GM23338 (cell line): Measurements from ENCODE around the gene MOK. TPM values are rescaled to one million over a fixed set of nuclear protein-coding genes. Genes with fewer than 3 reads are reported as not detected.

Experiments used
- ATAC-seq: fragments of 200-7000 bp; cut with Tn5 transposase; 3 replicates; pipeline ENCODE4 v1.9.1; 2020
- DNase-seq: peaks from one replicate; pipeline ENCODE4 v3.0.0-alpha.2; 2015; ENCODE audit warnings: low spot score
- H2AFZ ChIP-seq: fragments of 200-600 bp; sonication (generic); 2 replicates; pipeline ENCODE4 v1.8.0; 2016; ENCODE audit warnings: antibody characterized with exemption, mild to moderate bottlenecking, moderate library complexity
- H3F3A ChIP-seq: fragments of 200-600 bp; sonication (generic); replicated peaks from 2 replicates; pipeline ENCODE4 v1.8.0; 2017; ENCODE audit warnings: antibody characterized with exemption, mixed run types, low read depth
- H3K27ac ChIP-seq: fragments of 200-600 bp; sonication (generic); 2 replicates; pipeline ENCODE4 v1.6.1; 2016; ENCODE audit warnings: low read depth
- H3K27me3 ChIP-seq: fragments of 200-600 bp; sonication (generic); 2 replicates; pipeline ENCODE4 v1.8.0; 2016; ENCODE audit warnings: mild to moderate bottlenecking, mixed run types, moderate library complexity; ENCODE audit not compliant: insufficient read depth
- H3K36me3 ChIP-seq: fragments of 200-600 bp; sonication (generic); 2 replicates; pipeline ENCODE4 v1.8.0; 2016; ENCODE audit warnings: mild to moderate bottlenecking; ENCODE audit not compliant: insufficient read depth
- H3K4me1 ChIP-seq: fragments of 200-600 bp; sonication (generic); 2 replicates; pipeline ENCODE4 v1.8.0; 2016; ENCODE audit warnings: mild to moderate bottlenecking, moderate library complexity; ENCODE audit not compliant: insufficient read depth
- H3K4me2 ChIP-seq: fragments of 200-600 bp; sonication (generic); 2 replicates; pipeline ENCODE4 v1.7.1; 2017; ENCODE audit warnings: mixed run types
- H3K4me3 ChIP-seq: fragments of 200-600 bp; sonication (generic); 2 replicates; pipeline ENCODE4 v1.6.1; 2016; ENCODE audit warnings: mixed run types
- H3K79me2 ChIP-seq: fragments of 200-600 bp; sonication (generic); replicated peaks from 2 replicates; pipeline ENCODE4 v1.8.0; 2017; ENCODE audit warnings: mild to moderate bottlenecking; ENCODE audit not compliant: insufficient read depth
- H3K9me2 ChIP-seq: fragments of 200-600 bp; sonication (generic); 2 replicates; pipeline ENCODE4 v1.8.0; 2017; ENCODE audit not compliant: insufficient read depth
- H4K20me1 ChIP-seq: fragments of 200-600 bp; sonication (generic); replicated peaks from 2 replicates; pipeline ENCODE4 v1.8.0; 2017; ENCODE audit warnings: mild to moderate bottlenecking; ENCODE audit not compliant: insufficient read depth
- H3K27ac Mint-ChIP-seq: 2 replicates; pipeline ENCODE4 v1.8.0; 2020; ENCODE audit warnings: inconsistent platforms, mild to moderate bottlenecking, moderate library complexity, mixed read lengths
- H3K27me3 Mint-ChIP-seq: 3 replicates; pipeline ENCODE4 v1.8.0; 2022; ENCODE audit warnings: low read depth, mild to moderate bottlenecking, moderate library complexity, mixed read lengths, inconsistent platforms; ENCODE audit not compliant: insufficient read depth, poor library complexity
- H3K36me3 Mint-ChIP-seq: 3 replicates; pipeline ENCODE4 v1.8.0; 2021; ENCODE audit warnings: low read depth, mild to moderate bottlenecking, inconsistent platforms, moderate library complexity, mixed read lengths
- H3K4me1 Mint-ChIP-seq: 3 replicates; pipeline ENCODE4 v1.8.0; 2020; ENCODE audit warnings: mild to moderate bottlenecking, inconsistent platforms, mixed read lengths
- H3K4me3 Mint-ChIP-seq: 3 replicates; pipeline ENCODE4 v1.8.0; 2021; ENCODE audit warnings: moderate library complexity, mild to moderate bottlenecking, inconsistent platforms, mixed read lengths
- H3K9me3 Mint-ChIP-seq: 3 replicates; pipeline ENCODE4 v1.8.0; 2020; ENCODE audit warnings: moderate library complexity, mild to moderate bottlenecking, inconsistent platforms, mixed read lengths
- ETS1 ChIP-seq: IDR thresholded peaks from 2 replicates; pipeline ENCODE4 v1.6.1; 2016; ENCODE audit warnings: antibody characterized with exemption
- EZH2 ChIP-seq: fragments of 200-600 bp; sonication (generic); IDR thresholded peaks from one replicate; pipeline ENCODE4 v1.8.0; 2017; ENCODE audit warnings: antibody characterized with exemption, mild to moderate bottlenecking, low read depth; ENCODE audit not compliant: unreplicated experiment
- POLR2AphosphoS5 ChIP-seq: IDR thresholded peaks from 2 replicates; pipeline ENCODE4 v1.6.1; 2016; ENCODE audit warnings: antibody characterized with exemption, low read depth
- REST ChIP-seq: IDR thresholded peaks from one replicate; pipeline ENCODE4 v1.6.1; 2018; ENCODE audit warnings: antibody characterized with exemption; ENCODE audit not compliant: unreplicated experiment
- ZNF114 ChIP-seq: fragments of 250-450 bp; sonication (Bioruptor Pico); IDR thresholded peaks from 2 replicates; pipeline ENCODE4 v1.5.0; 2020; ENCODE audit warnings: mild to moderate bottlenecking, moderate library complexity
- ZNF462 ChIP-seq: fragments of 250-450 bp; sonication (Bioruptor Pico); IDR thresholded peaks from 2 replicates; pipeline ENCODE4 v1.5.0; 2020; ENCODE audit warnings: mild to moderate bottlenecking, moderate library complexity
- polyA plus RNA-seq: library from polyadenylated mRNA; unstranded; fragments of >200 nt; fragmentation: Nextera tagmentation; extraction: Ambion mirVana; gene quantifications from 2 replicates; pipeline ENCODE4 v1.2.1, GENCODE V29; 2016
- total RNA-seq: library from RNA; depleted of rRNA; stranded (reverse); fragments of >200 nt; shearing (Covaris generic); gene quantifications from 2 replicates; pipeline ENCODE4 v1.2.3, GENCODE V29; 2014

The MOK gene
- total and polyA plus RNA-seq, 2 experiments from 2014 or later, result 3.1 TPM

DNA sequence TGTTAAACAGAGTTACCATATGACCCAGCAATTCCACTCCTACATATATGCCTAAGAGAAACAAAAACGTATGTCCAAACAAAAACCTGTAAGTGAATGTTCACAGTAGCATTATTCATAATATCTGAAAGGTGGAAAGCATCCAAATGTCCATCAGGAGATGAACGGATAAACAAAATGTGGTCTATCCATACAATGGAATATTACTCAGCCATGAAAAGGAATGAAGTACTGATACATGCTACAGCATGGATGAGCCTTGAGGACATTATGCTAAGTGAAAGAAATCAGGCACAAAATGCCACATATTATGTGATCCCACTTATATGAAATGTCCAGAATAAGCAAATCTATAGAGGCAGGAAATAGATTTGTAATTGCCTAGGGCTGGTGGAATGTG is 16.8 kb downstream of the MOK start:
- H3K79me2 ChIP-seq, result no peaks in the 10 kb centered on the region
- H3K27ac ChIP-seq, result no peak overlapping the region
- no peak overlapping the region for H3K4me2 ChIP-seq
- Mint-ChIP-seq H3K9me3 (peaks cover 6% of the 10 kb centered on the region; the same call in 2 of the 3 replicates), H3K27ac (no peak overlapping the region), H3K36me3 (no peaks in the 10 kb centered on the region), H3K4me3 (no peak overlapping the region), H3K4me1 (no peaks in the 10 kb centered on the region), H3K27me3 (peaks cover 7% of the 10 kb centered on the region)
- DNase-seq (no peak), ATAC-seq (no peak)
- TF ChIP-seq ZNF114 (CRISPR knock-in tag), result no peak
- no peak for TF ChIP-seq ZNF462 (CRISPR knock-in tag)
- TF ChIP-seq REST, result no peak
- TF ChIP-seq ETS1, result no peak
- TF ChIP-seq POLR2AphosphoS5, result no peak
- no peak for TF ChIP-seq EZH2
- no peaks in the 10 kb centered on the region for H3K36me3 ChIP-seq
- no peaks in the 10 kb centered on the region for H3F3A ChIP-seq
- H3K4me1 ChIP-seq, result no peaks in the 10 kb centered on the region
- H4K20me1 ChIP-seq, result no peaks in the 10 kb centered on the region
- H3K9me2 ChIP-seq, result no peaks in the 10 kb centered on the region
- no peak overlapping the region for H3K4me3 ChIP-seq
- H2AFZ ChIP-seq, result no peak overlapping the region
- no peaks in the 10 kb centered on the region for H3K27me3 ChIP-seq
